Hepatocyte (in vitro differentiated cells): ENCODE data around the gene FYN.

Experiments
- CTCF ChIP-seq: fragments of 200-600 bp; sonication (generic); IDR thresholded peaks from 2 replicates; pipeline ENCODE4 v1.5.1; 2016; ENCODE audit warnings: antibody characterized with exemption, mild to moderate bottlenecking; ENCODE audit not compliant: poor library complexity
- EZH2 ChIP-seq: fragments of 200-600 bp; sonication (generic); IDR thresholded peaks from 2 replicates; pipeline ENCODE4 v1.6.1; 2016; ENCODE audit warnings: antibody characterized with exemption, mild to moderate bottlenecking, borderline replicate concordance
- EZH2phosphoT487 ChIP-seq: fragments of 200-600 bp; sonication (generic); IDR thresholded peaks from one replicate; pipeline ENCODE4 v1.6.1; 2018; ENCODE audit warnings: antibody characterized with exemption, mild to moderate bottlenecking, low read depth, moderate library complexity; ENCODE audit not compliant: unreplicated experiment, severe bottlenecking

- no peak for TF ChIP-seq CTCF
- no peak for TF ChIP-seq EZH2
- no peak for TF ChIP-seq EZH2phosphoT487
Observed at GRCh38 chr6:111685058-111685457, 188.2 kb downstream of the FYN start.
